GM12873 (cell line): ENCODE results near the gene MSGN1.

Experiments
- TF ChIP-seq, protein P1 (sequence below): IDR thresholded peaks from 2 replicates; pipeline ENCODE4 v1.5.1; 2012; ENCODE audit warnings: low read depth, mild to moderate bottlenecking, moderate library complexity, low read length, control low read depth; ENCODE audit not compliant: insufficient read depth; ENCODE audit errors: missing control alignments

Gene MSGN1

GRCh38 chr2:17788773-17789172, 27.5 kb upstream of the MSGN1 start:
- TF ChIP-seq, protein P1, sequence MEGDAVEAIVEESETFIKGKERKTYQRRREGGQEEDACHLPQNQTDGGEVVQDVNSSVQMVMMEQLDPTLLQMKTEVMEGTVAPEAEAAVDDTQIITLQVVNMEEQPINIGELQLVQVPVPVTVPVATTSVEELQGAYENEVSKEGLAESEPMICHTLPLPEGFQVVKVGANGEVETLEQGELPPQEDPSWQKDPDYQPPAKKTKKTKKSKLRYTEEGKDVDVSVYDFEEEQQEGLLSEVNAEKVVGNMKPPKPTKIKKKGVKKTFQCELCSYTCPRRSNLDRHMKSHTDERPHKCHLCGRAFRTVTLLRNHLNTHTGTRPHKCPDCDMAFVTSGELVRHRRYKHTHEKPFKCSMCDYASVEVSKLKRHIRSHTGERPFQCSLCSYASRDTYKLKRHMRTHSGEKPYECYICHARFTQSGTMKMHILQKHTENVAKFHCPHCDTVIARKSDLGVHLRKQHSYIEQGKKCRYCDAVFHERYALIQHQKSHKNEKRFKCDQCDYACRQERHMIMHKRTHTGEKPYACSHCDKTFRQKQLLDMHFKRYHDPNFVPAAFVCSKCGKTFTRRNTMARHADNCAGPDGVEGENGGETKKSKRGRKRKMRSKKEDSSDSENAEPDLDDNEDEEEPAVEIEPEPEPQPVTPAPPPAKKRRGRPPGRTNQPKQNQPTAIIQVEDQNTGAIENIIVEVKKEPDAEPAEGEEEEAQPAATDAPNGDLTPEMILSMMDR, result no peak

DNA sequence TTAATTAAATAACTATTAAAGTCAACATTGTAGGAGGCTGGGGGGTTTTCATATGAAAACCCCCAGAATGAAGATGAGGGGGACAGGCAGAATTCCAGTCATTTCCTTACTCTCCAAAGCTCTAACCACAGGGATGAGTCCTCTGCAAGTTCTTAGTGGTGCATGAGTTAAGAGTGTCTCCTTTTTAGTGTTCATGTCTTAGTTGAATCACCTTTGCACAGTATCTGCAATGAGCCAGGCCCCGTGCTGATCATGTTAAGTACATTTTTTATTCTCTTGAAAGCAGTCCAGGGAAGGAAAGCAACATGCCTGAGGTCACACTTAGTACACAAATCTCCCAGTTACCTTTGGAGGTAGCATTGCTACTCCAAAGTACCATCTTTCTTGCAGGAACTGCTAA, 25.7 kb upstream of the MSGN1 start:
- TF ChIP-seq, protein P1, result no peak

DNA sequence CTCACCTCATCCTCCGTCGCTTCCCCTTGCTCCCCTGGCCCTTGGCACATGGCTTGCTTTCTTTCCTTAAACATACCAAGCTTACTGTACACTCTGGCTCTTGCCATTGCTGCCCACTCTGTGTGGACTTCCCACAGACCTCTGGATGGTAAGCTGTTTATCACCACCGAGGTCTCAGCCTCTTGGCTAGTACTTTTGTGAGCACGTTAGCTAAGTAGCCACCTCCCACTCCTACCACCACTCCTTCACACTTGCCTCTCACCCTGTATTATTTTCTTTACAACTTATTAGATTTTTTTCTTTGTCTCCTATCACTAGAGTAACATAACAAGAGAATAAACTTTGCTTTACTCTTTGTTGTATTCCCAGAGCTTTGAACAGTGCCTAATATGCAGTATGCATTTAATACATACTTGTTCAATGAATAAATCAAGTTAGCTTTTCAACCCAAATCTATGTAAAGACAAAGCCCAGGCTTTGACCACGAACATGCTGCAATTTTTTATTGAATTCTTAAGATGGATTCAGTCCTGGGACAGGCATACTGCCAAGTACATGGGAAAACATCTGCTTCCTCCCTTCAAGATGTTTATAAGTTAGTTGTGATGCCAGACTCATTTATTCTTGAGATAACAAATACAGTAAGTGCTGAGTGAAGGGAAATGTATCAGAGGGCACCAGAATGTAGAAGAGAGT, 25.0 kb upstream of the MSGN1 start:
- TF ChIP-seq, protein P1, result no peak

- TF ChIP-seq, protein P1, result no peak
Observed at GRCh38 chr2:17791817-17792130, 24.5 kb upstream of the MSGN1 start.

DNA sequence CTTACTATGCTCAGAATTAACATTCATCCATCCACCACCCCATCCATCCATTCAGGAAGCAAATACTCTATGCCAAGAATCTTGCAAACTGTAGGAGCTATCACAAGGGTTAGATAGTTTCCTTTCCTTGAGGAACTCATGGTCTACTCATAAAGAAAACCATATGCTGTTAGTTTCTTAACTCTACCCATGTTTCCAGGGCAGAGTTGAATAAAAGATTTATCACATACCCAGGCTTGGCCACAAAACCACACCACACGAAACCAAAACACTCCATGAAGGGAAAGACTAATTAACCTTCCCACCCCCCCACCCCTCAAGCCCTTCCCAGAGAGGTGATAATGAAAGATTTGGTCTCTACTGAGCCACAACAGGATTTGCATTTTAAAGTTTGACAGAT, 23.7 kb upstream of the MSGN1 start:
- TF ChIP-seq, protein P1, result no peak

- TF ChIP-seq, protein P1, result no peak
Observed at GRCh38 chr2:17793296-17793695, 23.0 kb upstream of the MSGN1 start.

GRCh38 chr2:17793803-17794354, 22.4 kb upstream of the MSGN1 start:
- TF ChIP-seq, protein P1, result no peak
